GM04504 (cell line): Measurements from ENCODE around the gene SH2D1A.

Experiments used
- DNase-seq: peaks from one replicate; pipeline ENCODE4 v3.0.0-alpha.2; 2012; ENCODE audit warnings: low read depth

SH2D1A gene

GRCh38 chrX:124421898-124422655, 75.7 kb downstream of the SH2D1A start:
- DNase-seq: no peak
